Karpas-422 (cell line): ENCODE data around the gene ACO2. TPM values are rescaled to one million over a fixed set of nuclear protein-coding genes. Genes with fewer than 3 reads are reported as not detected.

Experiments used
- DNase-seq: peaks from one replicate; pipeline ENCODE4 v3.0.0-alpha.2; 2015
- H2AFZ ChIP-seq: fragments of 200-600 bp; sonication (generic); 2 replicates; pipeline ENCODE4 v1.6.1; 2014; ENCODE audit warnings: antibody characterized with exemption, low read length, mixed read lengths
- H3K27ac ChIP-seq: fragments of 200-600 bp; sonication (generic); 2 replicates; pipeline ENCODE4 v1.5.1; 2014; ENCODE audit warnings: mild to moderate bottlenecking, low read length, moderate library complexity
- H3K27me3 ChIP-seq: fragments of 200-600 bp; sonication (generic); 2 replicates; pipeline ENCODE4 v1.6.1; 2014; ENCODE audit warnings: low read length, mixed read lengths
- H3K36me3 ChIP-seq: fragments of 200-600 bp; sonication (generic); 2 replicates; pipeline ENCODE4 v1.6.1; 2014; ENCODE audit warnings: low read length, mixed read lengths; ENCODE audit not compliant: insufficient read depth
- H3K4me1 ChIP-seq: fragments of 200-600 bp; sonication (generic); 2 replicates; pipeline ENCODE4 v1.6.1; 2014; ENCODE audit warnings: mild to moderate bottlenecking, low read length, mixed read lengths
- H3K4me2 ChIP-seq: fragments of 200-600 bp; sonication (generic); 2 replicates; pipeline ENCODE4 v1.6.1; 2014; ENCODE audit warnings: low read length, low read depth, mild to moderate bottlenecking; ENCODE audit not compliant: poor library complexity, severe bottlenecking
- H3K4me3 ChIP-seq: fragments of 200-600 bp; sonication (generic); 2 replicates; pipeline ENCODE4 v1.5.1; 2014; ENCODE audit warnings: mild to moderate bottlenecking, antibody characterized with exemption, low read length, mixed read lengths
- H3K79me2 ChIP-seq: fragments of 200-600 bp; sonication (generic); 2 replicates; pipeline ENCODE4 v1.6.1; 2014; ENCODE audit warnings: mild to moderate bottlenecking, low read length, mixed read lengths
- H3K9ac ChIP-seq: fragments of 200-600 bp; sonication (generic); 2 replicates; pipeline ENCODE4 v1.6.0; 2014; ENCODE audit warnings: low read length
- H3K9me2 ChIP-seq: fragments of 200-600 bp; sonication (generic), shearing (Covaris generic); replicated peaks from 2 replicates; pipeline ENCODE4 v1.6.0; 2014; ENCODE audit warnings: mild to moderate bottlenecking, low read length, moderate library complexity; ENCODE audit not compliant: insufficient read depth
- H3K9me3 ChIP-seq: fragments of 300-700, 200-600 bp; sonication (generic); 2 replicates; pipeline ENCODE4 v1.6.1; 2014; ENCODE audit warnings: low read length, mixed read lengths
- H4K20me1 ChIP-seq: fragments of 200-600 bp; sonication (generic); 2 replicates; pipeline ENCODE4 v1.6.1; 2014; ENCODE audit warnings: mild to moderate bottlenecking, antibody characterized with exemption, low read length, low read depth; ENCODE audit not compliant: insufficient read depth
- total RNA-seq: library from RNA; depleted of rRNA; stranded (reverse); fragments of >200 nt; shearing (Covaris generic); gene quantifications from 2 replicates; pipeline ENCODE4 v1.2.3, GENCODE V29; 2014; ENCODE audit warnings: low replicate concordance

Gene ACO2
- total RNA-seq, 1 experiment from 2014 or later: 67.7 TPM

DNA sequence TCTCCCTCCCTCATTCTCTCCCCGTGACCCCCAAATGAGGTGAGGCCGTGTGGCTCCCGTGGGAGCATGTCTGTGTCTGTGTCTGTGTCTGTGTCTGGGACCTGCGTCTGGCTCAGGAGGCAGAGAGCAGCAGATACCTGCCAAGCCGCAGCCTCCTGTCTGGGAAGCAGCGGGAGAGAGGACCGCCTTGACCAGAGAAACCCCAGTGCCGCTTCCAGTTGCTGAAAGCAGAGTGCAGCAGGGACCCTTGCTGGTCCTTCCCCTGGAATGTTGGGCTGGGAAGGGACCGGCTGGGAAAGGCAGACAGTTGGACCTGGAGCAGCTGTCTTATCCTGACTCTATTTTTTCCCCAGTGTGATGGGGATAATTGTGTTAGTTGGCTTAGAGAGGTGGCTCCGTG lies 92.4 kb downstream of the ACO2 start:
- Histone ChIP-seq H3K9ac (no peak overlapping the region), H2AFZ (no peak overlapping the region), H3K9me3 (no peaks in the 10 kb centered on the region), H3K4me3 (no peak overlapping the region), H3K4me1 (peaks cover 13% of the 10 kb centered on the region), H3K36me3 (no peaks in the 10 kb centered on the region), H3K27me3 (no peaks in the 10 kb centered on the region), H4K20me1 (no peaks in the 10 kb centered on the region), H3K27ac (no peak overlapping the region), H3K79me2 (no peaks in the 10 kb centered on the region), H3K9me2 (no peaks in the 10 kb centered on the region), H3K4me2 (no peak overlapping the region)
- no peak for DNase-seq

DNA sequence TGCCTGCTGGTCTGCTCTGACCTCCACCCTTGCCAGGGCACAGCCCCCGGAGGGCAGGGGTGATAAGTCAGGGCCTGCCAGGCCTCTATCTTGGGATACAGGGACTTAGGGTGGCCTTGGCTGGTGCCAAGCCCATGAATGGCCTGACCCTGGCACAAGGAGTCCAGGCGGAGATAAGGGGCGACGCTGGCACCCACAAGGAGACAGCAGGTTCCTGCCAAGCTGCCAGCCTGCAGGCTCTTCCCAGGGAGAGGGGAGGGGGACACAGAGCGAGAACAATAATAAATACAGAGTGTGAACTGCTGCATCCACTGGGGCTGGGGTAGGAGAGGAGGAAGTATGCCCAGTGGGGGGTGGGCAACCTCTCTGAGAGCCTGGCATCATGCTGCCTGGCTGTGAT lies 92.9 kb downstream of the ACO2 start:
- Histone ChIP-seq H3K9me2 (no peaks in the 10 kb centered on the region), H3K9ac (no peak overlapping the region), H3K4me2 (no peak overlapping the region), H4K20me1 (no peaks in the 10 kb centered on the region), H3K27ac (no peak overlapping the region), H3K4me3 (no peak overlapping the region), H3K79me2 (no peaks in the 10 kb centered on the region), H3K36me3 (no peaks in the 10 kb centered on the region), H2AFZ (no peak overlapping the region), H3K27me3 (no peaks in the 10 kb centered on the region), H3K9me3 (no peaks in the 10 kb centered on the region), H3K4me1 (peaks cover 13% of the 10 kb centered on the region)
- no peak for DNase-seq

DNA sequence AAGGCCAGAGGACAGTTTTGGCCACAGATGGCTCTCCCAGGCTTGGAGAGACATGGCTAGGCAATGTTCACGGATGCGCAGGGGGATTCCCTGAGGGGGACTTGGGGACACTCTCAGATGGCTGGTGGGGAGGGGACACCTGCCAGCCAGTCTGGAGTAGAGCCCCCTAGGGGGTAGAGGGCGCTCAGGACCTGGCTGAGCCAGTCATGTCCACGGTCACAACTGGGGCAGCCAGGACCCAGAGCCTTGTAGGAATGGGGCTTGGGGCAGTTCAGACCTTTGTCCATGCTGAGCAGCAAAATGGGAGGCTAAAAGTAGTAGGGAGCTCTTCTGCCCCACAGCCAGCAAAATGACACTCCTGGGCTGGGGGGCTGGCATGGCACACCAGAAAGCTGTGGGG lies 93.5 kb downstream of the ACO2 start:
- no peaks in the 10 kb centered on the region for H3K36me3 ChIP-seq
- no peaks in the 10 kb centered on the region for H3K27me3 ChIP-seq
- H4K20me1 ChIP-seq: no peaks in the 10 kb centered on the region
- no peak overlapping the region for H3K4me3 ChIP-seq
- no peaks in the 10 kb centered on the region for H3K9me2 ChIP-seq
- DNase-seq: no peak
- H2AFZ ChIP-seq: no peak overlapping the region
- H3K9me3 ChIP-seq: no peaks in the 10 kb centered on the region
- peaks cover 13% of the 10 kb centered on the region for H3K4me1 ChIP-seq
- H3K27ac ChIP-seq: no peak overlapping the region
- no peaks in the 10 kb centered on the region for H3K79me2 ChIP-seq
- no peak overlapping the region for H3K4me2 ChIP-seq
- no peak overlapping the region for H3K9ac ChIP-seq

DNA sequence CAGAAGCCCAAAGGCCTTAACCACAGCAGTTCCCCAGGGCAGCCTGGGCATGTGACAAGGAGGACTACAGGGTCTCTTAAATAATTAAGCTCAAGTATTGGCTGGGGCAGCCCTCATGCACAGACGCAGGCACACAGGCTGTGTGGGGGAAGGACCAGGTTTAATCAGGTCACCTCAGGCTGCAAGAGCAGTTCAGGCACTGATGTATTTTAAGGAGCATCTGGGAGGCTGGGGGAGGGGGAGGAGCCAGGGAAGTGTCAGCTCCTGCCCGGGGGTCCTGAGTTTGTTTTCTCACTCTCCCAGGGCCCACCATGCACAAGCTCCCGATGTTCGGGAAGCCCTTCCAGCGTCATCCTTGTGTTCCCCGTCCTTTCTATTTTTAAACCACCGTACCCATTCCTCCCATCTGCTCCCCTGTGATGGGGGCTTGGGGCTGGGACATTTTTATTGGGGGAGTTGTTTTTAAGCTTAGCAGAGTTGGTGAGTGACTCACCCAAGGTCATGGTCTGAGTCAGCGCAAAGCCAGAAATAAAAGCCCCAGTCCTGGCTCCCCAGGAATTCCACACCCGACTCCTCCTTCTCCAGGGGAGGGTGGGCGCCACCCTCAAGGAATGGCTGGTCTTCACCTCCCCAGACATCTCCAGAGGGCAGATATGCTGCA lies 94.3 kb downstream of the ACO2 start:
- Histone ChIP-seq H2AFZ (no peak overlapping the region), H3K4me2 (no peak overlapping the region), H3K36me3 (no peaks in the 10 kb centered on the region), H3K27ac (no peak overlapping the region), H3K4me1 (peaks cover 13% of the 10 kb centered on the region), H4K20me1 (no peaks in the 10 kb centered on the region), H3K9ac (no peak overlapping the region), H3K79me2 (no peaks in the 10 kb centered on the region), H3K9me2 (no peaks in the 10 kb centered on the region), H3K9me3 (no peaks in the 10 kb centered on the region), H3K27me3 (no peaks in the 10 kb centered on the region), H3K4me3 (no peak overlapping the region)
- DNase-seq: no peak

DNA sequence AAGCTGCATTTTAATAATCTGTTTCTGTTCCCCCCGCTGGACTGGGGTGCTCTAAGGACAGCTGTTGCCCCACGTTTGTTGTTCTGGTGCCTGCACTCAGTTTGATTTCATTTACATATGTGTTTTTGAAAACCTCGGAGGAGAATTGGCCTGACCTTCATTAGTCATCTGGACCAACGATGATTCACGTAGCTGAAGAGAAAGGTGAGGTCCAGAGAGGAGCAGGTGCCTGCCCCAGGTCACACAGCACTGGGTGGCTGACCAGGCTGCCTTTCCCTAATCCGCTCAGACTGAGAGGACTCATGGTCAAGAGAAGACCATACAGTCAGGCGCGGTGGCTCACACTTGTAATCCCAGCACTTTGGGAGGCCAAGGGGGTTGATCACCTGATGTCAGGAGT lies 95.6 kb downstream of the ACO2 start:
- Histone ChIP-seq H3K4me3 (no peak overlapping the region), H4K20me1 (no peaks in the 10 kb centered on the region), H3K4me2 (no peak overlapping the region), H2AFZ (no peak overlapping the region), H3K4me1 (peaks cover 13% of the 10 kb centered on the region), H3K79me2 (no peaks in the 10 kb centered on the region), H3K27me3 (no peaks in the 10 kb centered on the region), H3K9ac (no peak overlapping the region), H3K9me2 (no peaks in the 10 kb centered on the region), H3K36me3 (no peaks in the 10 kb centered on the region), H3K9me3 (no peaks in the 10 kb centered on the region), H3K27ac (no peak overlapping the region)
- no peak for DNase-seq

DNA sequence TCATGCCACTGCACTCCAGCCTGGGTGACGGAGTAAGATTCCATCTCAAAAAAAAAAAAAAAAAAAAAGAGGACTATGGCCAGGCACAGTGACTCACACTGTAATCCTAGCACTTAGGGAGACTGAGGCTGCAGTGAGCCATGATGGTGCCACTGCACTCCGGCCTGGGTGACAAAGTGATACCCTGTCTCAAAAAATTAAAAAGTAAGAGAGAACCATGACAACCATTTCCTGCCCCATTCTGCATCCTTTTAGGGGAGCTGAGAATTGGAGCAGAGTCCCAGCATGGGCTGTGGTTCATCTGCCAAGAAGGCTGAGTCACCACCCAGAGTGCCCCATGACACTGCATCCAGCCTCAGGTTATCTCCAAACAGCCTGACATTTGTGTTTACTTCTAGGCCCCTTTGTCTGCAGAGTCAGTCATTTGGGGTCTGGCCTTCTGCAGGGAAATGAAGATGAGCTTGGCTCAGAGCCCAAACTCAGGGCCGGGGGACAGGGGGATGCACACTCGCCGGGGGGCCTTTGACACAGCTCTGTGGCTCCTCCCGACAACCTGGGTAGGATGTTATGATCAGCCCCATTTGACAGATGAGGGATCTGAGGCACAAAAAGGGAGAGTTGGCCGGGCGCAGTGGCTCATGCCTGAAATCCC lies 96.6 kb downstream of the ACO2 start:
- Histone ChIP-seq H3K4me2 (no peak overlapping the region), H3K4me3 (no peak overlapping the region), H3K9ac (no peak overlapping the region), H3K9me3 (no peaks in the 10 kb centered on the region), H3K9me2 (no peaks in the 10 kb centered on the region), H2AFZ (no peak overlapping the region), H3K4me1 (peaks cover 5% of the 10 kb centered on the region), H3K27me3 (no peaks in the 10 kb centered on the region), H3K36me3 (no peaks in the 10 kb centered on the region), H4K20me1 (no peaks in the 10 kb centered on the region), H3K79me2 (no peaks in the 10 kb centered on the region), H3K27ac (no peak overlapping the region)
- DNase-seq: peak; percentile 56

DNA sequence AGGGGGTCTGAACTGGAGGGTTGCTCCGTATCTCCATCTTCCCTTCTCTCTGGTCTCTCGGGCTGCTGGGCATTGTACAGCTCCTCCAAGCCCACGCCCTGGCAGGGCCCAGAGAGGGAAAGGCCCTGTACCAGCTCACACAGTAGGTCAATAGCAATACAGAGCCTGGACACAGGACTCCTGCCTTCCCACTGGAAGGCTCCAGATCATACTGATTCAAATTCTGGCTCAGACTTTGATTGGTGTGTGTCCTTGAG lies 98.5 kb downstream of the ACO2 start:
- no peak overlapping the region for H3K4me3 ChIP-seq
- no peaks in the 10 kb centered on the region for H3K79me2 ChIP-seq
- H3K9me2 ChIP-seq: no peaks in the 10 kb centered on the region
- H3K27me3 ChIP-seq: no peaks in the 10 kb centered on the region
- H3K4me2 ChIP-seq: no peak overlapping the region
- H4K20me1 ChIP-seq: no peaks in the 10 kb centered on the region
- no peaks in the 10 kb centered on the region for H3K4me1 ChIP-seq
- no peak overlapping the region for H3K27ac ChIP-seq
- no peaks in the 10 kb centered on the region for H3K9me3 ChIP-seq
- DNase-seq: no peak
- H3K9ac ChIP-seq: no peak overlapping the region
- H2AFZ ChIP-seq: no peak overlapping the region
- no peaks in the 10 kb centered on the region for H3K36me3 ChIP-seq

DNA sequence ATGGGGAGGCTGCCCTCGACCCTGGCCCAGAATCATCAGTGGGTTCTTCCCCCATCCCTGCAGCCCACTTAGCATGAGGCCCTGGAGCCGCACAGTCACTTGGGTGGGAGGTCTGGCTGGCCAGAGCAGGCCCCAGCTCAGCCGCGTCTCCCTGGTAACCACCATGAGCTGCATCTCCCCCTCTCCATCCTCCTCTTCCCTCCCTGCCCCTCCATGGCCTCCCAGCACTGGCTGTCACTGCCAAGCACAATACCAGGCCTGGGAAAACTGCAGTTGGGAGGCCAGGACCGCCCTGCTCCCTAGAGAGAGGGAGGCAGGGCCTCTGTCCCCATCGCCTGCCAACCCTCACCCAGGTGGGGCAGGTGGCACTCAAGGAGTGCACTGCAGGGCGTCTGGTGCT lies 99.9 kb downstream of the ACO2 start:
- no peak overlapping the region for H3K4me2 ChIP-seq

More for the DNA sequence above, 99.9 kb downstream of the ACO2 start:
- H3K4me1 ChIP-seq: no peaks in the 10 kb centered on the region
- H3K9ac ChIP-seq: no peak overlapping the region
- no peak overlapping the region for H3K4me3 ChIP-seq
- H4K20me1 ChIP-seq: no peaks in the 10 kb centered on the region
- no peak overlapping the region for H3K27ac ChIP-seq
- H3K9me3 ChIP-seq: no peaks in the 10 kb centered on the region
- H3K36me3 ChIP-seq: no peaks in the 10 kb centered on the region
- H2AFZ ChIP-seq: no peak overlapping the region
- H3K27me3 ChIP-seq: no peaks in the 10 kb centered on the region
- H3K79me2 ChIP-seq: no peaks in the 10 kb centered on the region
- H3K9me2 ChIP-seq: no peaks in the 10 kb centered on the region
- no peak for DNase-seq
